Smooth muscle cell (in vitro differentiated cells): ENCODE measurements around the gene NPAS1. TPM values are rescaled to one million over a fixed set of nuclear protein-coding genes. Genes with fewer than 3 reads are reported as not detected.

Experiments used
- DNase-seq: peaks from one replicate; lab custom pipeline; 2025; ENCODE audit not compliant: unreplicated experiment; lab: John Stamatoyannopoulos, UW
- H2AFZ ChIP-seq: fragments of 200-600 bp; sonication (generic); 2 replicates; pipeline ENCODE4 v1.6.0; 2016; ENCODE audit warnings: antibody characterized with exemption, low read depth, mild to moderate bottlenecking
- H3F3A ChIP-seq: fragments of 200-600 bp; sonication (generic); 2 replicates; pipeline ENCODE4 v1.6.0; 2017; ENCODE audit warnings: antibody characterized with exemption, low read depth
- H3K27ac ChIP-seq: fragments of 200-600 bp; sonication (generic); 2 replicates; pipeline ENCODE4 v1.5.1; 2016; ENCODE audit warnings: low read depth, mild to moderate bottlenecking
- H3K27me3 ChIP-seq: fragments of 200-600 bp; sonication (generic); 2 replicates; pipeline ENCODE4 v1.6.1; 2016; ENCODE audit warnings: low read depth, mild to moderate bottlenecking
- H3K36me3 ChIP-seq: fragments of 200-600 bp; sonication (generic); 2 replicates; pipeline ENCODE4 v1.5.1; 2016; ENCODE audit warnings: low read depth
- H3K4me1 ChIP-seq: fragments of 200-600 bp; sonication (generic); 2 replicates; pipeline ENCODE4 v1.5.1; 2016; ENCODE audit warnings: low read depth
- H3K4me2 ChIP-seq: fragments of 200-600 bp; sonication (generic); 2 replicates; pipeline ENCODE4 v1.6.0; 2016; ENCODE audit warnings: mild to moderate bottlenecking
- H3K4me3 ChIP-seq: fragments of 200-600 bp; sonication (generic); 2 replicates; pipeline ENCODE4 v1.5.1; 2016; ENCODE audit warnings: mild to moderate bottlenecking
- H3K79me2 ChIP-seq: fragments of 200-600 bp; sonication (generic); 2 replicates; pipeline ENCODE4 v1.6.0; 2016; ENCODE audit warnings: low read depth, mild to moderate bottlenecking
- H3K9ac ChIP-seq: fragments of 200-600 bp; sonication (generic); 2 replicates; pipeline ENCODE4 v1.6.0; 2016; ENCODE audit warnings: low read depth
- H3K9me3 ChIP-seq: fragments of 200-600 bp; sonication (generic); replicated peaks from 2 replicates; pipeline ENCODE4 v1.5.1; 2016; ENCODE audit warnings: low read depth
- H4K20me1 ChIP-seq: fragments of 200-600 bp; sonication (generic); 2 replicates; pipeline ENCODE4 v1.6.0; 2016; ENCODE audit warnings: low read depth
- CTCF ChIP-seq: fragments of 200-600 bp; sonication (generic); IDR thresholded peaks from 2 replicates; pipeline ENCODE4 v1.5.1; 2017; ENCODE audit warnings: borderline replicate concordance, mild to moderate bottlenecking, antibody characterized with exemption; ENCODE audit not compliant: insufficient read depth, poor library complexity, severe bottlenecking
- WGBS: methylation state at CpG from one replicate; pipeline ENCODE4 v1.1.7; 2016; ENCODE audit warnings: low lambda C conversion rate; 5-methylcytosine and 5-hydroxymethylcytosine counted together
- polyA plus RNA-seq: library from polyadenylated mRNA; unstranded; fragments of >200 nt; fragmentation: Nextera tagmentation; extraction: Ambion mirVana; gene quantifications from 2 replicates; pipeline ENCODE4 v1.2.1, GENCODE V29; 2016
- total RNA-seq: library from RNA; depleted of rRNA; stranded (reverse); fragments of >200 nt; gene quantifications from 2 replicates; pipeline ENCODE4 v1.2.3, GENCODE V29; 2014

Gene NPAS1
- total and polyA plus RNA-seq, 2 experiments from 2014 or later: 0.76 to 4.7 TPM

DNA sequence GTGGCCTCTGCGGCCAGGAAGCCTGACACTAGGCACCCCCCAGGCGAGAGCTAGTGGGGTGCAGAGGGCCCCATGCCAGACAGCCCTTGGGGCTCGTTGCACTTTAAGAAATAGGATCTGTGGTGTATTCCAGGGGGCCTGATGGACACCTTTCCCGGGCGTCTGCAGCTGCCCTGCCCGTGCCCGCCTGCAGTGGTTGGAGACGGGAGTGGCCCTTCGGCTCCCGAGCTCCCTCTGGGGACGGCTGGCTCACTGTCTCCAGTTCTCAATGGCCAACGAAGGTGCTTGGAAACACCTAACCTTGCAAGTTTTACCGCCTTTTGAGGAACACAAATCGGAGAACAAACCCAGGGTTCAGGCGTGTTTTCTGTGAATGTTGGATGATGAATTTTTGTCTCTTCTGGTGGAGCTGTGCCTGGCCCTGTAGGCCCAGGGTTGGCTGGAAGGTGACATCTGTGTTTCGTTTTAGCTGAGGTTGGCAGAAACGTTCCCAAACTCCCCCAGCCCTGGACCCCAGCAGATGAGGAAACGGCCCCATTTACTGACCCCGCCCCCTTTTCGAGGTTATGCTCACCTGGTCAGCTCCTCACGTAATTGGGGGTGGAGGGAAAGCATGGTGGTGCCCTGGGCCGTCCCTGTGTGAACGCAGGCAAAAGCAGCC, 17.4 kb upstream of the NPAS1 start:
- H3K27ac ChIP-seq: no peak overlapping the region
- no peak for DNase-seq
- WGBS: 92% methylated on average over 23 of the region's 23 CpGs

DNA sequence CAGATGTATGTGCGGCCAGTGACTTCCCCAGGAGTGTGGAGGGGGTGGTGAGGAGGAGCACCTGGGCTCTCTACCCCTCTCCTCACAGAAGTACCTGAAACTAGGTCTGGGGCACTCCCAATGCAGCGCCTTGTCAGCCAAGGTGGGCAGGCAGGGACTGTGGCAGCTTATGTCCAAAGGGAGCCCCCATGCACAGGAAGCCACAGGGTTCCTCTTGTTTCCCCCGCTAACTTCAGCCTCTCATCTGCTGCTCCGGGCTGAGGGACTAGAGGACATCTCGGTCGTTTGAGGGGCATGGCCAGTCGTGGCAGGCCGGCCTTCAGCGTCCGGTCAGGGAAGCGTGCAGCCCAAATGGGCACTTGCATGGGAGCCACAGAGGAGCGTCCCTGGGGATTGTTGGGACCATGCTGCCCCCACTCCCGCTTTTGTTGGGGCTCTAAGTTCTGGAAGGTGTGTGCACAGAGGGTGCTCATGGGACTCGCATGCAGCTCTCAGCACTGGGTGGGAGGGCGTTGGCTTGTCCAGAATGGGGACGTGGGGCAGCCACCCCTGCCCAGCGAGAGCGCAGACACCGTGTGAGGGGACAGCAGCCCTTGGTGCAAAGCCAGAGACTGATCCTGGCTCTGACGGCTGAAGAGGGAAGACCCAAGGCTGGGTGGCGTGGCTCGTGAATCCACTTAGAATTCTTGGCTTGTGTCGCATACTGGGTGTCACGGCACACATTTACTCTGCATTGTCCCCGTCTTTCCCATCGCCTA, 16.6 kb upstream of the NPAS1 start:
- DNase-seq: no peak
- H3K36me3 ChIP-seq: no peaks in the 10 kb centered on the region
- H3K9ac ChIP-seq: no peak overlapping the region
- H3F3A ChIP-seq: no peaks in the 10 kb centered on the region
- TF ChIP-seq CTCF: no peak
- no peaks in the 10 kb centered on the region for H3K9me3 ChIP-seq
- no peaks in the 10 kb centered on the region for H3K4me1 ChIP-seq
- H3K79me2 ChIP-seq: no peaks in the 10 kb centered on the region
- H3K27me3 ChIP-seq: no peaks in the 10 kb centered on the region
- H2AFZ ChIP-seq: no peak overlapping the region
- no peak overlapping the region for H3K4me3 ChIP-seq
- no peak overlapping the region for H3K27ac ChIP-seq
- no peaks in the 10 kb centered on the region for H4K20me1 ChIP-seq
- 95% methylated on average over 26 of the region's 26 CpGs for WGBS
- H3K4me2 ChIP-seq: no peak overlapping the region

More for the DNA sequence above, 17.4 kb upstream of the NPAS1 start:
- Histone ChIP-seq H3F3A (no peaks in the 10 kb centered on the region), H3K9ac (no peak overlapping the region), H3K4me2 (no peak overlapping the region), H3K9me3 (no peaks in the 10 kb centered on the region), H2AFZ (no peak overlapping the region), H3K27me3 (no peaks in the 10 kb centered on the region), H3K4me3 (no peak overlapping the region), H3K36me3 (no peaks in the 10 kb centered on the region), H4K20me1 (no peaks in the 10 kb centered on the region), H3K79me2 (no peaks in the 10 kb centered on the region), H3K4me1 (no peaks in the 10 kb centered on the region)
- no peak for TF ChIP-seq CTCF

DNA sequence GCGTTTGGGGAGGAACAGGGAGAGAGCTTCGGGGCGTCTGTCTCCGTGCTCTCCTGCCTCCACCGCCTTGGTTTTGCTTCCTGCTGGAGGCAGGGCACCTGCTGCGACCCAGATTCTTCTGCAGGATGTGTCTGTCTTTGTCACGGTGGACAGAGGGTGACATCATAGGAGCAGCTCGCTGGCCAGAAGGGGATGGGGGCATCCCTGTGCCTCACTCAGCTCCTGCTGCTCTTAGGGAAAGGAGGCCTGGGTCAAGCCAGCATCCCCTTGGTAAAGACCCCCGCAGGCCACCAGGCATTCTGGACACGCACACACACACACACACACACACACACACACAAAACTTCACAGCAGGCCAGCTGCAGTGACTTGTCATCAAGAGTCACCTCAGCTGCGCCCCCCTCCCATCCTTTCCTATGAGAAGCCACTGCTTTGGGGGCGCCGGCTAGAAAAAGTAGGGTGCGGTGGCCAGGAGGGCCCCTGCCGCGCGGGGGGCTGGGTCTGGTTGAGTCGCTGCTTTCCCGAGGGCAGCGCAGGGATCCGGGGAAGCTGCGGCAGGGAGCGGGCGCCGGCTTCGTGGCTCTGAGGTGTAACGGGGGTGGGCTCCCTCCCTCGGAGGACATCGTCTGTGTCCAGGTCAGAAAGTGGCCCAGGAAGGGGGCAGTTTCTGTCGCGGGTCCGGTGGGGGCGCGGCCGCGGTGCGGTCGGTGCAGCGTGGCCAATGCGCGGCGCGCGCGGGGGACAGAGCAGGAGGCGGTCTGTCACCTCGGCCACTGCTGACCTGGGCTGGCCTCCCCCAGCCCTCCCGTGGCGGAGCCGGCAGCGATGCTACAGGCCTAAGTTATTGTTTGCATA, 15.8 kb upstream of the NPAS1 start:
- Histone ChIP-seq H3K79me2 (no peaks in the 10 kb centered on the region), H3K27me3 (no peaks in the 10 kb centered on the region), H3K9ac (no peak overlapping the region), H3K4me3 (no peak overlapping the region), H3F3A (no peaks in the 10 kb centered on the region), H4K20me1 (no peaks in the 10 kb centered on the region), H3K9me3 (no peaks in the 10 kb centered on the region), H3K36me3 (no peaks in the 10 kb centered on the region), H2AFZ (no peak overlapping the region), H3K4me2 (no peak overlapping the region), H3K27ac (no peak overlapping the region), H3K4me1 (no peaks in the 10 kb centered on the region)
- 93% methylated on average over 51 of the region's 51 CpGs for WGBS
- no peak for DNase-seq
- TF ChIP-seq CTCF: no peak
